HEK293 (cell line): ENCODE data around the gene ENO3.

ENCODE experiments used
- CTCF ChIA-PET: fragments of 350-600 bp; formaldehyde crosslinking; extraction: SDS; loops from one replicate; lab custom pipeline; 2021; ENCODE audit warnings: antibody characterized with exemption; lab: Yijun Ruan, JAX
- POLR2A ChIA-PET: fragments of 300-600 bp; formaldehyde crosslinking; extraction: SDS; loops from one replicate; lab custom pipeline; 2020; ENCODE audit warnings: antibody characterized with exemption, inconsistent platforms; lab: Yijun Ruan, JAX
- H3K27ac ChIP-seq: fragments of 200-500 bp; sonication (Bioruptor generic); 2 replicates; pipeline ENCODE4 v1.5.1; 2014; ENCODE audit warnings: low read depth, low read length, control low read depth, inconsistent platforms; ENCODE audit errors: extremely low read depth
- H3K36me3 ChIP-seq, 2 experiments: fragments of 200-500 bp in 1 of 2; sonication (Bioruptor generic) in 1 of 2; 1 replicate in 1 of 2; 2 replicates in 1 of 2; pipeline ENCODE4 v1.5.1; 2014 to 2017; ENCODE audit warnings: inconsistent platforms in 2 of 2, low read length in 2 of 2; ENCODE audit not compliant: control insufficient read depth in 2 of 2, insufficient read depth in 1 of 2
- H3K4me1 ChIP-seq: fragments of 200-500 bp; sonication (Bioruptor generic); 2 replicates; pipeline ENCODE4 v1.5.1; 2014; ENCODE audit warnings: mild to moderate bottlenecking, low read length, inconsistent platforms; ENCODE audit not compliant: control insufficient read depth, insufficient read depth
- H3K4me3 ChIP-seq: 2 replicates; pipeline ENCODE4 v1.5.1; 2011; ENCODE audit warnings: low read depth, mild to moderate bottlenecking, control low read depth, low read length, moderate library complexity
- H3K9me3 ChIP-seq: fragments of 200-500 bp; sonication (Bioruptor generic); 2 replicates; pipeline ENCODE4 v1.5.1; 2014; ENCODE audit warnings: low read depth, low read length, inconsistent platforms; ENCODE audit not compliant: control insufficient read depth, insufficient read depth
- GFI1B ChIP-seq: fragments of 450-650 bp; formaldehyde crosslinking; IDR thresholded peaks from 2 replicates; pipeline ENCODE4 v1.5.1; 2016; ENCODE audit warnings: missing biosample characterization, missing genetic modification characterization
- GLIS1 ChIP-seq: fragments of 450-650 bp; formaldehyde crosslinking; IDR thresholded peaks from 2 replicates; pipeline ENCODE4 v1.5.1; 2016; ENCODE audit warnings: missing biosample characterization, missing genetic modification characterization
- GLIS2 ChIP-seq: fragments of 450-650 bp; formaldehyde crosslinking; IDR thresholded peaks from 2 replicates; pipeline ENCODE4 v1.5.1; 2016; ENCODE audit warnings: missing biosample characterization, missing genetic modification characterization
- HOXC10 ChIP-seq: sonication (generic); formaldehyde crosslinking; IDR thresholded peaks from 2 replicates; pipeline ENCODE4 v1.8.1; 2023; ENCODE audit warnings: mild to moderate bottlenecking, missing genetic modification reagents
- PATZ1 ChIP-seq: fragments of 450-650 bp; formaldehyde crosslinking; IDR thresholded peaks from 2 replicates; pipeline ENCODE4 v1.5.1; 2016; ENCODE audit warnings: missing biosample characterization, missing genetic modification characterization
- PRDM1 ChIP-seq: fragments of 450-650 bp; formaldehyde crosslinking; IDR thresholded peaks from 2 replicates; pipeline ENCODE4; 2016; ENCODE audit warnings: missing biosample characterization, missing genetic modification characterization
- SCRT1 ChIP-seq: fragments of 450-650 bp; formaldehyde crosslinking; IDR thresholded peaks from 2 replicates; pipeline ENCODE4 v1.5.1; 2016; ENCODE audit warnings: missing biosample characterization, missing genetic modification characterization, borderline replicate concordance
- SCRT2 ChIP-seq: fragments of 450-650 bp; formaldehyde crosslinking; IDR thresholded peaks from 2 replicates; pipeline ENCODE4 v1.5.1; 2016; ENCODE audit warnings: missing biosample characterization, missing genetic modification characterization
- SP7 ChIP-seq: fragments of 450-650 bp; formaldehyde crosslinking; IDR thresholded peaks from 2 replicates; pipeline ENCODE4 v1.5.1; 2016; ENCODE audit warnings: missing biosample characterization, missing genetic modification characterization
- YY1 ChIP-seq: fragments of 450-650 bp; formaldehyde crosslinking; IDR thresholded peaks from 2 replicates; pipeline ENCODE4 v1.5.1; 2018; ENCODE audit warnings: missing biosample characterization, missing genetic modification characterization
- ZBTB17 ChIP-seq: fragments of 450-650 bp; formaldehyde crosslinking; IDR thresholded peaks from 2 replicates; pipeline ENCODE4 v1.5.1; 2016; ENCODE audit warnings: missing biosample characterization, missing genetic modification characterization
- ZFHX2 ChIP-seq: fragments of 450-650 bp; formaldehyde crosslinking; conservative IDR thresholded peaks from 2 replicates; pipeline ENCODE4 v1.5.1; 2016; ENCODE audit warnings: missing biosample characterization, missing genetic modification characterization
- ZIC2 ChIP-seq: fragments of 450-650 bp; formaldehyde crosslinking; IDR thresholded peaks from 2 replicates; pipeline ENCODE4 v1.5.1; 2016; ENCODE audit warnings: missing biosample characterization, missing genetic modification characterization
- ZNF214 ChIP-seq: fragments of 450-650 bp; formaldehyde crosslinking; IDR thresholded peaks from 2 replicates; pipeline ENCODE4 v1.5.1; 2017; ENCODE audit warnings: missing biosample characterization, mild to moderate bottlenecking, missing genetic modification characterization, borderline replicate concordance
- ZNF23 ChIP-seq: fragments of 450-650 bp; formaldehyde crosslinking; IDR thresholded peaks from 2 replicates; pipeline ENCODE4 v1.5.1; 2016; ENCODE audit warnings: missing biosample characterization, missing genetic modification characterization, borderline replicate concordance
- ZNF341 ChIP-seq: fragments of 450-650 bp; formaldehyde crosslinking; IDR thresholded peaks from 2 replicates; pipeline ENCODE4; 2016; ENCODE audit warnings: low read depth, missing biosample characterization, missing genetic modification characterization
- ZNF354C ChIP-seq: fragments of 450-650 bp; formaldehyde crosslinking; IDR thresholded peaks from 2 replicates; pipeline ENCODE4 v1.5.1; 2016; ENCODE audit warnings: missing biosample characterization, missing genetic modification characterization, low read depth, borderline replicate concordance
- ZNF394 ChIP-seq: fragments of 450-650 bp; formaldehyde crosslinking; IDR thresholded peaks from 2 replicates; pipeline ENCODE4 v1.5.1; 2016; ENCODE audit warnings: missing biosample characterization, missing genetic modification characterization, mild to moderate bottlenecking, moderate library complexity, borderline replicate concordance
- ZNF398 ChIP-seq: fragments of 450-650 bp; formaldehyde crosslinking; IDR thresholded peaks from 2 replicates; pipeline ENCODE4 v1.5.1; 2017; ENCODE audit warnings: missing biosample characterization, missing genetic modification characterization
- ZNF530 ChIP-seq: fragments of 450-650 bp; formaldehyde crosslinking; IDR thresholded peaks from 2 replicates; pipeline ENCODE4 v1.5.1; 2016; ENCODE audit warnings: low read depth, missing biosample characterization, missing genetic modification characterization
- ZNF548 ChIP-seq: fragments of 450-650 bp; formaldehyde crosslinking; IDR thresholded peaks from 2 replicates; pipeline ENCODE4 v1.5.1; 2016; ENCODE audit warnings: missing biosample characterization, missing genetic modification characterization
- ZNF629 ChIP-seq: fragments of 450-650 bp; formaldehyde crosslinking; IDR thresholded peaks from 2 replicates; pipeline ENCODE4 v1.5.1; 2017; ENCODE audit warnings: missing biosample characterization, missing genetic modification characterization
- ZNF660 ChIP-seq: fragments of 450-650 bp; IDR thresholded peaks from 2 replicates; pipeline ENCODE4 v1.5.1; 2018; ENCODE audit warnings: missing biosample characterization, mild to moderate bottlenecking, missing genetic modification characterization
- ZNF692 ChIP-seq: fragments of 450-650 bp; formaldehyde crosslinking; IDR thresholded peaks from 2 replicates; pipeline ENCODE4 v1.5.1; 2016; ENCODE audit warnings: missing biosample characterization, missing genetic modification characterization
- ZNF701 ChIP-seq: fragments of 450-650 bp; formaldehyde crosslinking; IDR thresholded peaks from 2 replicates; pipeline ENCODE4 v1.5.1; 2016; ENCODE audit warnings: missing biosample characterization, missing genetic modification characterization
- ZNF792 ChIP-seq: fragments of 450-650 bp; formaldehyde crosslinking; IDR thresholded peaks from 2 replicates; pipeline ENCODE4 v1.5.1; 2016; ENCODE audit warnings: missing biosample characterization, missing genetic modification characterization
- TF ChIP-seq, protein P1 (sequence below): fragments of 450-650 bp; formaldehyde crosslinking; IDR thresholded peaks from 2 replicates; pipeline ENCODE4 v1.5.1; 2016; ENCODE audit warnings: missing biosample characterization, missing genetic modification characterization

The ENO3 gene

DNA sequence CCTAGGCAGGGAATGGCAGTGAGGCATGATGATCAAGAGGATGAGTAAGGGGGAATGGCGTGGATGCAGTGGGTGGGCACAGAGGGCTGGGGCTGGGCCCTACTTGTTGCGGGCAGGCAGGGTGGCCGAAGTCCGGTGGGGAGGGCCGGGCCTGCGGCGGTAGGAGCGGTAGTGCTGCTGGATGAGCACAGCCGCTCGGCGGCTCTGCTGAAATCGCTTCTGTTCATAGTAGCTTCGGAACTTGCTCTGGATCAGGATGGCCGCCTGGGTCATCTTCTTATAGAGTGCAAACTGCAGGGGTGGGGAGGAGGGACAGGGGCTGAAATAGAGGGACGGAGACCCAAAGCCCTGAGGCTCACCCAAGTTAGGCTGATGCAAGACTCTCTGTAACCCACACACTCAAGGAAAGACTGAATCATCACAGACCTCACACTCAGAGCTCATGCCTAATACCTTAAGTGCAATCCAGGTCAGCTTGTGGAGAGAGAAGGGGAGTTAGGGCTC is 18.2 kb downstream of the ENO3 start (continued):
- TF ChIP-seq ZNF660 (tag by site-specific recombination) (peak; percentile 33; the same call in 1 of the 2 replicates), ZNF530 (tag by site-specific recombination) (peak; percentile 42; the same call in 1 of the 2 replicates), ZNF341 (tag by site-specific recombination) (no peak; the same call in 1 of the 2 replicates), ZNF398 (tag by site-specific recombination) (peak; percentile 25; the same call in 1 of the 2 replicates), HOXC10 (CRISPR knock-in tag) (no peak), ZNF394 (tag by site-specific recombination) (peak; percentile 29; the same call in 1 of the 2 replicates), ZNF792 (no peak), ZNF692 (tag by site-specific recombination) (0 out of 2 replicates have a peak, but pooled peaks have one; percentile 16), ZNF629 (tag by site-specific recombination) (no peak), ZNF214 (tag by site-specific recombination) (no peak), GFI1B (tag by site-specific recombination) (no peak), ZBTB17 (peak; percentile 57), ZNF548 (tag by site-specific recombination) (no peak), ZFHX2 (tag by site-specific recombination) (peak; percentile 84), SCRT1 (tag by site-specific recombination) (no peak), SP7 (no peak), SCRT2 (tag by site-specific recombination) (peak; percentile 65), PATZ1 (tag by site-specific recombination) (peak; percentile 65), ZNF23 (no peak)

GRCh38 chr17:4969551-4970173 is 18.7 kb downstream of the ENO3 start:
- CTCF ChIA-PET: interaction anchor here (0.5 to 3.1 kb wide), 6 partner anchors 11 to 61 kb away, joined by 3 to 19 read pairs (median 4); partner anchors contain the start of genes CAMTA2 and SLC25A11
- peaks cover 33 to 59% of the 10 kb centered on the region in 2 experiments for H3K36me3 ChIP-seq

More at GRCh38 chr17:4969551-4970173, 18.7 kb downstream of the ENO3 start:
- peak overlapping the region; percentile 89 for H3K27ac ChIP-seq
- peaks cover 3% of the 10 kb centered on the region; the same call in 1 of the 2 replicates for H3K9me3 ChIP-seq
- no peak overlapping the region for H3K4me3 ChIP-seq
- POLR2A ChIA-PET: interaction anchor here (0.6 to 11.3 kb wide), 5 partner anchors 17 to 139 kb away, joined by 3 to 358 read pairs (median 40); partner anchors contain the start of genes CAMTA2, ENO3, PFN1 and RNF167
- no peak for TF ChIP-seq SP7
- no peak for TF ChIP-seq GLIS2
- no peak for TF ChIP-seq ZIC2 (tag by site-specific recombination)
- TF ChIP-seq ZNF354C (tag by site-specific recombination): no peak
- TF ChIP-seq, protein P1, sequence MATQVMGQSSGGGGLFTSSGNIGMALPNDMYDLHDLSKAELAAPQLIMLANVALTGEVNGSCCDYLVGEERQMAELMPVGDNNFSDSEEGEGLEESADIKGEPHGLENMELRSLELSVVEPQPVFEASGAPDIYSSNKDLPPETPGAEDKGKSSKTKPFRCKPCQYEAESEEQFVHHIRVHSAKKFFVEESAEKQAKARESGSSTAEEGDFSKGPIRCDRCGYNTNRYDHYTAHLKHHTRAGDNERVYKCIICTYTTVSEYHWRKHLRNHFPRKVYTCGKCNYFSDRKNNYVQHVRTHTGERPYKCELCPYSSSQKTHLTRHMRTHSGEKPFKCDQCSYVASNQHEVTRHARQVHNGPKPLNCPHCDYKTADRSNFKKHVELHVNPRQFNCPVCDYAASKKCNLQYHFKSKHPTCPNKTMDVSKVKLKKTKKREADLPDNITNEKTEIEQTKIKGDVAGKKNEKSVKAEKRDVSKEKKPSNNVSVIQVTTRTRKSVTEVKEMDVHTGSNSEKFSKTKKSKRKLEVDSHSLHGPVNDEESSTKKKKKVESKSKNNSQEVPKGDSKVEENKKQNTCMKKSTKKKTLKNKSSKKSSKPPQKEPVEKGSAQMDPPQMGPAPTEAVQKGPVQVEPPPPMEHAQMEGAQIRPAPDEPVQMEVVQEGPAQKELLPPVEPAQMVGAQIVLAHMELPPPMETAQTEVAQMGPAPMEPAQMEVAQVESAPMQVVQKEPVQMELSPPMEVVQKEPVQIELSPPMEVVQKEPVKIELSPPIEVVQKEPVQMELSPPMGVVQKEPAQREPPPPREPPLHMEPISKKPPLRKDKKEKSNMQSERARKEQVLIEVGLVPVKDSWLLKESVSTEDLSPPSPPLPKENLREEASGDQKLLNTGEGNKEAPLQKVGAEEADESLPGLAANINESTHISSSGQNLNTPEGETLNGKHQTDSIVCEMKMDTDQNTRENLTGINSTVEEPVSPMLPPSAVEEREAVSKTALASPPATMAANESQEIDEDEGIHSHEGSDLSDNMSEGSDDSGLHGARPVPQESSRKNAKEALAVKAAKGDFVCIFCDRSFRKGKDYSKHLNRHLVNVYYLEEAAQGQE (tag by site-specific recombination): peak; percentile 79
- no peak for TF ChIP-seq ZNF701 (tag by site-specific recombination)
- TF ChIP-seq ZNF394 (tag by site-specific recombination): 0 out of 2 replicates have a peak, but pooled peaks have one; percentile 3
- 0 out of 2 replicates have a peak, but pooled peaks have one; percentile 42 for TF ChIP-seq PRDM1 (tag by site-specific recombination)
- TF ChIP-seq ZNF548 (tag by site-specific recombination): 0 out of 2 replicates have a peak, but pooled peaks have one; percentile 15
- TF ChIP-seq YY1 (tag by site-specific recombination): no peak
- TF ChIP-seq GLIS1: no peak
- peaks cover 15% of the 10 kb centered on the region for H3K4me1 ChIP-seq
